ENCODE data around the gene RBM26.

RBM26 gene

GRCh38 chr13:79270859-79271258 lies 135.2 kb downstream of the RBM26 start:
- DNase-seq (ENCODE audit: low read depth) = no peak

Data from HS-27A (cell line).